GM18873 (cell line): ENCODE results near the gene SLIT3.

Experiments used
- ATAC-seq: cut with Tn5 transposase; IDR thresholded peaks from one replicate; pipeline ENCODE4 v1.9.1; 2021; ENCODE audit warnings: mild to moderate bottlenecking, moderate library complexity, moderate number of reproducible peaks; ENCODE audit not compliant: unreplicated experiment, low FRiP score

The SLIT3 gene

DNA sequence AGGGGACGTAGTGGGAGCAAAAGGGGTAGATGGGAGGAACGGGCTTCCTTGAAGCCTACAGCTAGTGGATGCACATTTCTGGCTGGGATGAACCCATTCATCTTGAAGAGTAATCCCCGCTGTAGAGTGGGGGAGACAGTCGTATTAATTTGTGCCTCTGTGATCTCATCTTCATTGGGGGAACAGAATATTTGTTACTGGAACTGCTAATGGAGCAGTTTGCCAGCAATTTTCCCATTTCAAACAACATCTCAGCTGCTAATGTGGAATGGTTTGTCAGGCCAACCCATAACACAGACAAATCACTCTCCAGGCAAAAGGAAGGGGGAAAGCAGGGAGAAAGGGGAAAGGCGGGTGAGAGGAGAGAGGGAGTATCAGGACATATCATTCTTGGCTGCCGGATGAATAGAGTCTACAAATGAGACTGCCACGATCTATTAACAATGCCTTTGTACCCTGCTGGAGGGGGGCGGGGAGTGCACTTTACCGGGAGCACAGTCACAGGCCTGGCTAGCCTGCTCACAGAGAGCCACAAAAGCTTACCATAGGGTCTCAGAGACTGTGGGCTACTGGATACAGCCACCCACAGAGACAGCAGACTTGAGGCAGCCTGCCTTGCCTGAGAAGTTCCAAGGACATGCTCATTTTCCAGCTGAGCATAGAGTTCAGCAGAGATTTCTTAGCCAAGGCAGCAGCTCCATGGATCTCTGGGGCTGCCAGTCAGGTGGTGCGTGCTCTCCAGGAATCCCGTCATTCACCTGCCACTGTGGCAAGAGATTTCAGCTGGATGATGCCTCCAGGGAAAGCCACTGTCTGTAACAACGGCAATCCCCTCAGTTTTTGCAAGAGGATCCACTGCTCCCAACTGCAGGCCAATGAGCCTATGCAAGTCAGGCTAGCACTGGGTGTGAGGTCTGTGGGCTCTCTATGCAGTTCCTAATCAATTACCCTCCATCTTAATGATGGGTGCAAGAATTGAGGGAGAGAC is 504.1 kb downstream of the SLIT3 start:
- no peak for ATAC-seq

DNA sequence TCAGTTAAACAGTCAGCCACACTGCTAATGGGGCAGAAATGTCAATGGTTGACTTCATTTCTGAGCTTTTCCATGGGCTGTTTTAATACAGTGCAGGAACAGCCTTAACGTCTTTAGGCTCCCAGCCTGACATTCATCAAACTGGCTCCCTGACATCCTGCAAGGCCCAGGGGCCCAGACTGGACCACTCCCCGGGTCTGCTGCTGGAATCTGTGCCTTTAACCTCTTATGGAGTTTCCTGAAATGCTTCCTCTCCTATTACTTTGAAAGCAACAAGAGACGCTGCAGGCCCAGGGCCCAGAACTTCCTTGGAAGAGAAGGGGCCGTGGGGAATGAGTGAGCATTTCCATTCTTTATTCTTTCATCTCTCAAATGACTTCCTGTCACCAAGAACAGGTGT is 504.9 kb downstream of the SLIT3 start:
- no peak for ATAC-seq

DNA sequence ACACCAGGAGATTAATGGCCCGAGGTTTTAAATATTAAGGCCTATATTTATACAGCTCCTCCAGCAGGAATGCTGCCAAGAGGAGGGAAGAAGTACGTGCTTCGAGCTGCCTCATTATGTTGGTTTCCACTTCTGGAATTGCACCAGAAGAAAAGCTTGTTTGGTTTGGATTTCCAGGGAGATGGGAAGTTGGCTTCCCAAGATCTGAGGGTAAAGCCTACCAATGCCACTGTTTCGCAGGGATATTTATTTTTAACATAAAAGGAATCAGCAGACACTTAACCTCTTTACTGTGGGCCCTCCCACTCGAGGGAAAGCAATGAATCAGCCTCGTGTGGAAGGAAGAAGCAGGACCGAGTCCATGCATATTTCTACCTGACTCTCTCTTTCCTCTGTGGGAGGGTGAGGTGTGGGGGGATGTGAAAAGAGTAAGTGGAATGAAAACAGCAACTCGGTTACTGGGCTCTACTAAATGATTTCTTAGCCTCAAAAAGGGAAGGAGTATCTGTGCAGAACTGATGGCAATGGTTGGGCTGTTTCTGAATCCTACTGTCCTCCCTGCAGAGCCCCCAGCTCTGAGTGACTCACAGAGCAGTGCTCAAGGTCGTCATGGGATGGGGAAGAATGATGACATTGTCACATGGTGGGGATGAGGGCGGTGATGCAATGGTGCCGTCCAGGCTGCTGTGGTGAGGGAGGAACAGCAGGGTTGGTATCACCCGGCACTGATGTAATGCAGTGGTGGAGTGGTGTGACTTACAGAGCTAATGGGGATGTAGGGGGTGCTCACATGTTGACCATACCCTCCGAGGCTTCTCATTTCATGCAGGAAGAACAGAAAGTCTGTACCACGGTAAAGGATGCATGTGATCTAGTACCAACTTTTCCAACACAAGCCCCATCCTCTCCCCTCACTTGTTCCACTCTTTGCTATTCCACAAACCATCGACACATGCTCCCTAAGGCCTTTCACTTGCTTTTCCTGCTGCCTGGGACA is 506.8 kb downstream of the SLIT3 start:
- no peak for ATAC-seq

DNA sequence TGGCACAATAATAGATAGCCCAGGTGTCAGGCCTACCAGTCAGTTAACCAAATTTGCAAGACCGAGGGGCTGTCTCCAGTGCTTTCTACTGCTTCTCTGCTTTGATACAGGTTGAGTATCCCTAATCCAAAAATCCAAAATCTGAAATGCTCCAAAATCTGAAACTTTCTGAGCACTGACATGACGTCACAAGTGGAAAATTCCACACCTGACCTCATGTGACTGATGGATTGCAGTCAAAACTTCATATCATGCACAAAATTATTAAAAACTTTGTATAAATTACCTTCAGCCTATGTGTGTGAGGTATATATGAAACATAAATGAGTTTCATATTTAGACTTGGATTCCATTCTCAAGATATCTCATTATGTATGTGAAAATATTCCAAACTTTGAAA is 508.3 kb downstream of the SLIT3 start:
- no peak for ATAC-seq

DNA sequence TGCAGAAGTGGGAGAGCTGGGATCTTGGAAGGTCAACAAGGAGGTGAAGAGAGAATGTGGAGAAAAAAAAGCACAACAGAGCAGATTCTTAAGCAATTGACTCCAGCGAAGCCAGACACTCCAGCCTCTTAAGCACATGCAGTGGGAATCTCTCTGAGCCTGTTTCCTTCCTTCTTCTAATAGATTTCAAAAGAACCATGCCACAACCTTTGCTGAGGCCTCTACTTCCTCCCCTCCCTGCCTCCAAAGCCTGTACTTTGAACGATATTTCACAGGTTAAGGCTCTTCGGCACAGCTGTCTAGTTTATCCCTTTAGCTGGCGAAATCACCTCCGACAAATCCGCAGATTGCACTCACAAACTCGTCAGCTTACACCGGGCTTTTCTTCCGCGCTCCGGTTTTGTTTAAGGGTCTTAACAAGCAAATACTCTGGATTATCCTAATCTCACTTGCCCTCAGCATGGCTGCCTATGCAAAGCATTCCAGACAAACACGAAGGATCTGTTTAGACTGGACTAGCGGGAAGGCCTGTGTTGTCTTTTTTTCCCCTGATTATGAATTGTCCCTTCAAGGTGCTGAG is 510.2 kb downstream of the SLIT3 start:
- no peak for ATAC-seq

DNA sequence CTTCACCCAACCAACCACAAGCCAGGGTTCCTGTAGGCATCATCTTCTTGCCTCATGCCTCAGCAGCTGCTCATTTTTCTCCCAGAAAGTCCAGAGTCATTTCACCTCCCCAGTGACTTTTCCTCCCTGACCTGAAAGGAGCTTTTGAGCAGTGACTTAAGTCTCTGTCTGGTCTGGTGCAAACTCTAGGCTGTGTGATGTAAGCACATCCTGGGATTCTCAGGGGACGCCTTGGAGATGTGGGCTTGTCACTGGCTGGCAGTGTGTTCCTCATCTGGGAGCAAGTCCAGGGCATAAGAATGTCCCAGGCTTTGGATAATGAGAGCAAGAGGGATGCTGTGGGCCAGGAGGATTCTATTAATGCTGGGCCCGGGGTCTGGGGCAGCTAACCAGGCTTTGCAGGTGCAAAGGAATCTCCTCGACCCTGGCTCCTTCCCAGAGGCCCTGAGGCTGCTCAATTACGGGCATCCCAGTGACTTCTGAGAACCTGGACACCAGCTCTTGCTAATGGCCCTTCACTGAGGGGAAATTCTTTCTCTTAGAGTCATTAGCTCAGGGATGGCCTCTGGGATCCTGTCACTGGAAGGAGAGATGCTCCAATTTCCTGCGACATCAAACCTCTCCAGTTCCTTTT is 510.8 kb downstream of the SLIT3 start:
- ATAC-seq: no peak

DNA sequence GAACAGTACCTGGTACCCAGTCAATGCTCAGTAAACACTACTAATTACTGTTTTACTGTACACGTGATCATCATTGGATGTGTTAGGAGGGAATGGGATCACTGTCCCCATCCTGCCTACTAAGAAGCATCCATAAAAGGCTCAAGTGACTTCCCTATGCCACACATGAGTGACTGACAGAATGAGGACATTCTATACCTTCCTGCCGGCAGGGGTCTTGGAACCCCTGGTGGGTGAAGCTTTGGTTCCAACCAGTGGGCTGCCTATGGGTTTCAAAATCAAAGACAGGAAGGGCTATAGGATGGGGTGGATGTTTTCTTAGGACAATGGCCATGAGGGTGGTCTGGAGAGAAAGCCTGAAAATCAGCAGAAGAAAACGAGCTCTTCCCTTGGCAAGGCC is 512.2 kb downstream of the SLIT3 start:
- no peak for ATAC-seq

DNA sequence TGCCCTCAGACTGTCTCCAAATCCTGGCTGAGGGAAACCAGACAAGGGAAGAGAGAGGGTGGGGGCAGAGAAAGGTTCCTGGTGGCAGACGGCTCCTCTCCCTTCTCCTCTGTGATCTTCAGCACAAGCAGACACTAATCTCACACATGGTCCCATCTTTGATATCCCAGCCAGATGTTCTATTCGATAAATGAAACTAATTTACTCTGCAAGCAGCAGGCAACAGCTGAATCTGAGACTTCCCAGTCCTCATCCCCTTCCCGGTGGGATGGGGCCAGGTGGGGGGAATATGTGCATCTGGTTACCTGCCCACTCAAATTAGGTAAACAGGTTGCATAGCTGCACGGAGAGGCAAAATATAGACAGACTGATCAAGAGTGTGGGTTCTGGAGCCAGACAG is 512.8 kb downstream of the SLIT3 start:
- ATAC-seq: no peak

DNA sequence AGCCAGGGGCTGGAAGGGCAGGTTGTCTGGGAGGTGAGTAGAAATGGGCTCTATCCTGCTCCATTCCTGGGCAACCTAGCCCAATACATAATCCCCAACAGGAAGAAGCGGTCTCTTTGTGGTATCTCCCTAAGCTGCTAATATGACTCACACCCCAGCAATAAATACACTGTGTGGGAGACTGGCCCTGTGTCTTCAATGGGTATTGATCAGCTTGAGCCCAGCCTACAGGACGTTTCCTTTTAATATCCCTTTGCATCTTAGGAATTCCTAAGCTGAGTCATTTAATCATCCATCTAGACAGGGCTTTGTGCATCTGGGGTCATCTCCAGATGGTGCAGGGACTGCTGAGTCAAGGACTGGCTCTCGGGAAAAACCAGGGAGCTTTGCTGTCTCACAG is 514.8 kb downstream of the SLIT3 start:
- no peak for ATAC-seq

DNA sequence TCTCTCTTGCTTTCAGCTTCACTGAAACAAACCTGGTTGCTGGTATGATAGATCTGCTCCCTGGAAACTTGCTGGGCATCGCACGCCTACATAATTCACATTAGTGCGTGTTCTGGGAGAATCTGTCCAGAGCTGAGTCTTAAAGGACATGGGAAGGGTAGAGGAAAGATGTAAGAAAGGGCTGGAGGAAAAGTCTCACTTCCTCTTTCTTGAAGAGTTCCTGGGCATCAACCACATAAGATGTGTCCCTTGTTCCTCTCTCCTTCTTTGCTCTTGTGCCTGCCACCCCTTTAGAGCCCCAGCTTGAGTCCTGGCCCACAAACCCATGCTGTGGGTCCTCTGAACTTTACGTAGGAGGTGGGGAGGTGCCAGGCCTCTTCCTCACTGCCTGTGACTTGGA is 516.5 kb downstream of the SLIT3 start:
- no peak for ATAC-seq

DNA sequence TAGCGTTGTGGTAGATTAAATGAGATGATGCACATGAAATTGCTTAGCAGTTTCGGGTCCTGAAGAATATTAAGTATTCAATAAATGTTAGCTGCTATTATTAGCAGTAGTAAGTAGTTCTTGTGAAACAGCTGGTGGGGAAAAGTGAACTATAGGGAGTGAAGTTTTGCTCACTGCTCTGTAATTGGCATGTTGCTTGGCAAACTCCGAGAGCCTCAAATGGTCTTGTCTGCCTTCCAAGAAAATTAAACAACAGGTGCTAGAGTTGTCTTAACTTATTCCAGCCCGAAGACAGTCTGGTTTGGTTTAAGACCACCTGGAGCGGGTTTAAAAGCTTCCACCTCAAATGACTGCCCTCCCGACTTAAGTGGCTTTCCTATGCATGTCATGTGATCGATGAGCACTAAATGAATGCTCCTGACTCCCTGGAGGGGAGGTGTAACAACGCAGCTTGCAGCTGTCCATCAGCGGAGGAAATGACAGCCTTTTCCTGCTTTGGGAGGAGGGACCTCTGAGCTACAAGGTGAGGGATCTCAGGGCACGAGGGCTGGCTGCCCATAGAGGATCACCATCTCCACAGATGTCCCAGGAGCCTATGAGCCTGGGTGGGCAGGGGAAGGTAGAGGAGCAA is 518.9 kb downstream of the SLIT3 start:
- no peak for ATAC-seq

DNA sequence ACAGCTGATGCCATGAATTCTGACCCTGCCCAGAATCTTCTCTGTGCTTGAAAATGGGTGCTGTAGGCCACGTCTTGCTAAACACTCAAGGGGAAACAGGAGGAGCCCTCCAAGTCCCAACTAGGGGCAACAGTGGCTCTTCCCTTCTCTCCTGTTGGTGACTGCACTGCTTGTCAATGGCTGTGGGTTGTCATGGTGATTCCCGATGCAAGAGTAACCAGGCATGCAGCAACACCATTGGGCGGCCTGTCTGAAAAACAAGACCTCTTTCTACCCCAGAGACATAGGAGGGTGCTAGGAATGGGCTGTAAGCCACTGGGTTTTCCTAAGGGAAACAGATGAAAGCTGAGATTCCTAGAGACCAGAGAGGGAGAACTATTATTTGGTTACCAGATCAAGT is 520.1 kb downstream of the SLIT3 start:
- ATAC-seq: no peak

DNA sequence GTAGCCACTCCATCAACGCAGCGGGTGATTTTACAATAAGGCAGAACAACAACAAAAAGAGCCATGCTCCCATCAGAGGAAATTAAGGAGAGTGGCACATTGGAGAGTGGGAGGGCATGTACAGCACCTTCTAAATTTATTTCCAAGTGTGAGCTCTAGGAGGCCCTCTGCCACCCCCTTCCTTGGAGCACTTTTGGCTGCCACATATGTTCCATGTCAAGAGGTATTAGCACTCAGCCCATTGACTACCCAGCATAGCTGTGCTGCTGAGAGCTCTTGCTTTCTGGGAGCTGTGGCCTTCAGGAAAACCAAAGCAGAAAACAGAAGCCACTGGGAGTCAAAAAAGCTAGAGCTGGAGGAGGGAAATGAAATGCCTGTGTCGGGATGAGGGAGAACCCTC is 521.6 kb downstream of the SLIT3 start:
- no peak for ATAC-seq

DNA sequence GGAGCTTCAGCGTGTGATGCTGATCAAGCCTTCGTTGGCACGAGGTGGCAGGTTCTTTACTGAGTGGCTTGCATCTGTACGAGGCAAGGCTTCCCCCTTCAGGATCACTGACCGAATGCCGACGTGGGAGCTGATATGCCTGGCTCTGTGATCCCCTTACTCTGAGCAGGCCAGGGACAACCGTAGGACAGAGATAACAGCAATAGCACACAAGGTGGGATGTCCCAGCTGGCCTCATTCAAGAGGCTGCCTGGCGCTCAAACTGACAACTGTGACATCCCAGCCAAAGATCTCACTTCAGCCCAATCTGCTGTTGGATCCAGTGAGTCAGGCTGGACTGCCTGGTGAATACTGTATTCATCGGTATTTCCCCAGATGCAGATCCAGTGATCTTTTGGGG is 522.4 kb downstream of the SLIT3 start:
- no peak for ATAC-seq

DNA sequence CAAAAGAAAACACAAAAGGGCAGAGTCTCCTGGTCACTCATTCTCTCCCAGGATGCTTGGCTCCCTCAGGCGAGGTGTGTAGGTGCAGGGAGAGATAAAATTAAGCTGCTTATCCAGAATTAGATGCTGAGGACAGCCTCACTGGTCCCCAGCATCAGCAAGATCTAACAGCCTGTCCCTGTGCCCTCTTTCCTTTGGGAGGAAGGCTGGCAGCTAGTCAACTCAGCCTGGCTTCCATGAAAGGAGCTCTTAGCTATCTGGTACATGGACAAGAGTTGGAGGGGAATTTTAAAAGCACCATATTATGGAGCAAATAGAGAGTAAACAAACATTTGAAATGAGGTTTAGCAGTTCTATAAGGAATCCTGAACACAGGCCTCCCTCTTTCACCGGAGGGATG is 523.3 kb downstream of the SLIT3 start:
- no peak for ATAC-seq

DNA sequence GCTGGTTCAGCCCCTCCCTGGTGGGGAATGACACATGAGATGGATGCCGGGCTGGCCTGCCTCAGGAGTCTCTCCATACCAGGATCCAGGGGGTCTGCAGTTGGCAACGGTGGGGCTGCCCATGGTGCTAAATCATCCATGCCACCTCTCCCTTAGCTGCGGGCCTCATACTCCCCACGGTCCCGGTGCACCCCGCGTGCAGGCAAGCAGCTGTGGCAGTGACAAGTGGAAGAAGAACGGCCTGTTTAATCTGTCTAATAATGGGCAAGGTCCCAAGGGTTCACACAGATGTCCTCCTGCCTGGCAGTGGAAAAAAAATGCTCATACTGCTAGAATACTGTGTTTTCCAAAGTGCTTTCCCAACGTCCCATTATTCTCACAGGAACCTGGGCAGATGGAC is 524.9 kb downstream of the SLIT3 start:
- ATAC-seq: no peak

DNA sequence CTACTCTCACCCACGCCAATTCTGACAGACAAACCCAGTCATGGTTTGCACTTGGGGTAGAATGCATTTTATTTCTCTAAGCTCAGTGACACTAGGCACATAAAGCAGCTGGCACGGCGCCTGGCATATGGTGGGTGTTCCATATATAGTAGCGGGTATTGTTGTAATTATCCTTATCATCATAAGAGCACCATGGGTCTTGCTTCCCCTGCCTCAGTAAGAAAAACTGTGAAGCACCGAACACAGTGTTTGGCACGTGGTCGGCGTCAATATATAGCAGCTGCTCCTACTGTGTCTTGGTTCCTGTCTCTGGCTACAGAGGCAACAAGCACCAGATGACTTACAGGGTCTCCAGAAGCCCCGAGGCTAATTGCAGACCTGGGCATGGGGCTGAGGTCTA is 527.7 kb downstream of the SLIT3 start:
- no peak for ATAC-seq

DNA sequence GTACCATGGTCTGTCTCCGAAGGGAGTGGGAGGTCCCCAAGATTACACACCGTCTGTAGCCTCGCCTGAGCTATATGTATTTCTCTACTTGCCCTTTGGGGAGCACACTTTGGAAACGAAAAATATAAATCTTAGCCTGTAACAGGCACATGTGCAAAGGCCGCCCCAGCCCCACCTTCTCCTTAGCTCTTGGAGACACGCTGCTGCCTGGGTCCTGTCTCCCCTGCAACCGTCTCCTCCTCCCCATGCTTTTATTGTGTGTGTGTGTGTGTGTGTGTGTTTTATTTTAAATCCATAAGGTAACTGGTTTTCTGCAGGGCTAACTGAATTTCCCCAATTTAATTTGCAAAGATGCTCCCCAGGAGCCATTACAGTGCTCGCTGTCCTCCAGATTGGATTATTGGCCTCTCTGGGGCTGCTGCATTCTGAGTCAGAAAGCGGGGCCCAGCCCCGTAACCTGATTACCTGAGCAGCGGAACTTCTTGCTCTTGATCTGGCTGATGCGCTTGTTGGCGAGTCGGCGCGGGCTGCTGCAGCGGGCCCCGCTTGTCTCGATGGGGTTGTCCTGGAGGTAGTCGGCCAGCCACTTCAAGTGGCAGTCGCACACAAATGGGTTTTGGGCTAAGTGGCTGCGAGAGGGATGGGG is 528.5 kb downstream of the SLIT3 start:
- no peak for ATAC-seq

DNA sequence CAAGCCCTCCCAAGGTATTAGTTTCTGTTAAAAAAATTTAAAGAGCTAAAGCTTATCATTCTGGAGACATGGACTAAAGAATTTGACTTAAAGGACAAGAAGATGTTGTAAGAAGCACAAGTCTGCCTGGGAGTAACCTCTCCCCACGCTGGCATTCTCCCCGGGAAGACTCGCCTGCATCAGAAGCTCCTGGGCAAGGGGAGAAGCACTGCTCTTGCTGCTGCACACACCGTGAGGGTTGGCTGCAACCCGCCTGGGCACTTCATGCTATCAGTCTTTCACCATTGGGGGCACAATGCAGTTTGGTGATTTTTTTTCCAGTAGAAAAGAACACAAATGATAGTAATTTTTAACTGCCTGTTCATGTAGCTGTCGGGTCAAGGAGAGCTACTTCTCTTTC is 529.3 kb downstream of the SLIT3 start:
- no peak for ATAC-seq
